ENCODE results near the gene ZNF280B.

DNA sequence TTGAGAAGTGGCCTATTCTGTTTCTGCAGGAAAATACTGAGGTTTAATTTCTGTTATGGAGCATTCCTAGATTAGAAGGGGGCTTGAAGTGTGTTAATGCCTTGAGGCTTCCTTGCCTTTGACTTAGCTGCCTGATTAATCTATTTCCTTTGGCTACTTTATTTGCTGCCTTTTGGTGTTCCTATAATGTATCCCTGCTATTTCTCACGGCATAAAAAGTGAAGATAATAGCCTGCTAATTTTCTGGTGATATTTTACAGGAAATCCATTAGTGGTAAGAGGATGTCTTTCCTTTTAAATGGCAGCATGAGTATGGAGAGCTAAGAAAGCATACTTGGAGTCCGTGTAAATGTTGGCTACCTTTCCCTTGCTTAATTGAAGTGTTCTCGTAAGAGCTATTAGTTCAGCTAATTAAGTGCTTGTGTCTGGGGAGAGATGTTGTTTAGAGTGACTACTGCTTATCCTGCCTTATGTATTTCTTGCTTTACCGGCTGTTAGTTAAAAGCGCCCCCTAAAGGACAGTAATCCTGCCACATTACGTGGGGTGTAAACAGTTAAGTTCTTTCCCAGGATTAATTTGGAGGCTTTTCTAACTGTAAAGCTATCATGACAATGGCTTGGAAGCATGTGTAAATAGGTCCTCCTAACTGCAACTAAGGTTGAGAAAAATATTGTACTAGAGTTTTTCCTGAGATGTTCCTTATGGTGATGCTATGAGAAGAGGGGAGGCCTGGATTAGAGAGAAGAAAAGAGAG, 45.6 kb downstream of the ZNF280B start:
- no peak for TF ChIP-seq EZH2phosphoT487 (IDR thresholded peaks at IDR 0.05; ENCODE audit: insufficient read depth, low read depth)
- no peak for TF ChIP-seq EZH2 (IDR thresholded peaks at IDR 0.05; ENCODE audit: insufficient read depth, poor library complexity, severe bottlenecking)
